ENCODE data around the gene THSD7A.

Gene THSD7A

GRCh38 chr7:11699666-11700065 is 132.3 kb downstream of the THSD7A start:
- DNase-seq, result no peak

- DNase-seq, result no peak
Measured at GRCh38 chr7:11698384-11698871, 133.6 kb downstream of the THSD7A start.

- DNase-seq, result no peak
Measured at GRCh38 chr7:11690395-11690794, 141.6 kb downstream of the THSD7A start.

- no peak for DNase-seq
Measured at GRCh38 chr7:11689096-11689495, 142.9 kb downstream of the THSD7A start.

- no peak for DNase-seq
Measured at GRCh38 chr7:11681461-11681860, 150.5 kb downstream of the THSD7A start.

GRCh38 chr7:11675163-11675562 is 156.8 kb downstream of the THSD7A start:
- no peak for DNase-seq

- no peak for DNase-seq
Measured at GRCh38 chr7:11668727-11669126, 163.3 kb downstream of the THSD7A start.

- DNase-seq, result no peak
Measured at GRCh38 chr7:11667810-11668185, 164.2 kb downstream of the THSD7A start.

GRCh38 chr7:11667071-11667809 is 164.8 kb downstream of the THSD7A start:
- no peak for DNase-seq

- DNase-seq, result no peak
Measured at GRCh38 chr7:11665357-11665756, 166.6 kb downstream of the THSD7A start.

GRCh38 chr7:11655642-11656041 is 176.4 kb downstream of the THSD7A start:
- no peak for DNase-seq

- no peak for DNase-seq
Measured at GRCh38 chr7:11655163-11655562, 176.8 kb downstream of the THSD7A start.

GRCh38 chr7:11650500-11650899 is 181.5 kb downstream of the THSD7A start:
- no peak for DNase-seq

- no peak for DNase-seq
Measured at GRCh38 chr7:11650030-11650429, 182.0 kb downstream of the THSD7A start.

GRCh38 chr7:11648980-11649379 is 183.0 kb downstream of the THSD7A start:
- no peak for DNase-seq

- DNase-seq, result no peak
Measured at GRCh38 chr7:11648101-11648500, 183.9 kb downstream of the THSD7A start.

GRCh38 chr7:11642841-11643240 is 189.2 kb downstream of the THSD7A start:
- DNase-seq, result no peak

- no peak for DNase-seq
Measured at GRCh38 chr7:11642276-11642675, 189.7 kb downstream of the THSD7A start.

GRCh38 chr7:11638011-11638774 is 193.8 kb downstream of the THSD7A start:
- DNase-seq, result no peak

GRCh38 chr7:11636274-11636673 is 195.7 kb downstream of the THSD7A start:
- no peak for DNase-seq

GRCh38 chr7:11633310-11633709 is 198.7 kb downstream of the THSD7A start:
- DNase-seq, result no peak

- DNase-seq, result no peak
Measured at GRCh38 chr7:11630355-11630754, 201.6 kb downstream of the THSD7A start.

- DNase-seq, result no peak
Measured at GRCh38 chr7:11625669-11626068, 206.3 kb downstream of the THSD7A start.

- no peak for DNase-seq
Measured at GRCh38 chr7:11623093-11623678, 208.8 kb downstream of the THSD7A start.

All from activated CD4-positive, alpha-beta T cell treated with anti-CD3 and anti-CD28 coated beads, Interleukin-2, amount 50 U/mL, for 4 hours (primary cell).